ENCODE measurements around the gene TAS2R7.
"Not testable (repeated sequence)": the region's sequence is repeated elsewhere in the genome, so short reads cannot be mapped to it uniquely, and the experiment has no call there.

TAS2R7 gene, protein sequence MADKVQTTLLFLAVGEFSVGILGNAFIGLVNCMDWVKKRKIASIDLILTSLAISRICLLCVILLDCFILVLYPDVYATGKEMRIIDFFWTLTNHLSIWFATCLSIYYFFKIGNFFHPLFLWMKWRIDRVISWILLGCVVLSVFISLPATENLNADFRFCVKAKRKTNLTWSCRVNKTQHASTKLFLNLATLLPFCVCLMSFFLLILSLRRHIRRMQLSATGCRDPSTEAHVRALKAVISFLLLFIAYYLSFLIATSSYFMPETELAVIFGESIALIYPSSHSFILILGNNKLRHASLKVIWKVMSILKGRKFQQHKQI

DNA sequence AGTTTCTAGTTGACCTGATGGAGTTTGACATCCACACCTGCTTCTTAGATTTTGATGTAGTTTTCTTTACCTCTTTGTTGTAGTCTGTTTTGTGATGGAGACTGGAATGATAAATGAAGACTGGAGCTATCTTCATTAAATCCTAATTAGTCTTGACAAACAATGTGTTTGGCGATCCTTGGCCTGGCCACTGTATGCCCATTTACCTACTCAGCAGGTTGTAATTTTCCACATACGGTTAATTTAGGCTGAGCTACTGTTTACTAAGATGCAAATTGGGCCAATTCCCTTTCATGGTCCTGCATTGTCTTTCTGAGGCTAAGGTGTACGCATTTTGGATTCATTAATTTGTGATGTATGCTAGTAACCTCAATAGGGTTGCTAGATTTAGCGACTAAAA, at the start of gene TAS2R7:
Gene TAS2R7 (minus strand): TSS at position 41 of the 400 bp plus-strand sequence. CDS start 57 bp downstream, outside the sequence.
- DNase-seq = no peak

- no peak for DNase-seq
These were observed 48.9 kb upstream of the TAS2R7 start for GRCh38 chr12:10851243-10851858.

DNA sequence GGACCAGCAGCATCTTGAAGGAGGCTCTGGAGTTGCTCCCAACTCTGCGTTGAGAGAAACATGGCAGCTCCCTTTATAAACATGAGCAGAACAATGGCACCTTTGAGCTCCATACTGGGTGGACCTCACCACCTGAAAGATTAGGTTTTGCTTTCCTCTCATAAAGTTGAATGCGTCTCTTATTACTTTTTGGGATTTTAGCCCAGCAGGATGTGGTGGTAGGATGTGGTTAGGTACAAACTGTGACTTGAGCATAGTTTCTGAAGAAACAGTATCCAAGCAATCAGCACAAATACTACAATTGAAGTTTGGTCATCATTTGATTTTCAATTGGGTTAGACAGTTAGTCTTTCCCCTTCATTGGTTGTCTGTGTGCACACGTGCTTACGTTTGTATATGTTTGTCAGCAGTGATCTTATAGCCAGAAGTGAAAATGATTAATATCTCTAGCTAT, 47.0 kb upstream of the TAS2R7 start, which contains the start of gene PRR4:
Gene PRR4 (minus strand): TSS at position 51 of the 454 bp plus-strand sequence. CDS start 38 bp downstream, at position 13.
- no peak for DNase-seq

DNA sequence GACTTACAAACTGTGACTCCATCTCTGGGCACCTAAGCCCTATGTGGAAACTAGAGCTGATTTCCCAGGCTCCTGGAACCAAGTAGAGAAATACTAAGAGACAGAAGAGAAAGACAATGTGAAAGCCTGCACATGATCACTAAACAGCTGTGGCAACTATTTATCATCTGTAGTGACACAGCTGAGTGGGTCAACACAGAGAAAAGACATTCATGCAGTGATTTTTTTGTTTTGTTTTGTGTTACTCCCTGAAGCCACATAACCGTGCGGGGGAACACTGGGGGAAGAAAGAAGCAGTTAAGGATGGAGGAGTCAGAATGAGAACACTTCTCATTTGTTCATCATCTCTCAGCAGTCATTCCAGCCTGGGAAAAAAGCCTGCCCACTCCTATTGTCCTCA, 45.3 kb upstream of the TAS2R7 start:
- DNase-seq = no peak

- no peak for DNase-seq
These were observed 40.4 kb upstream of the TAS2R7 start for GRCh38 chr12:10842862-10843261.

DNA sequence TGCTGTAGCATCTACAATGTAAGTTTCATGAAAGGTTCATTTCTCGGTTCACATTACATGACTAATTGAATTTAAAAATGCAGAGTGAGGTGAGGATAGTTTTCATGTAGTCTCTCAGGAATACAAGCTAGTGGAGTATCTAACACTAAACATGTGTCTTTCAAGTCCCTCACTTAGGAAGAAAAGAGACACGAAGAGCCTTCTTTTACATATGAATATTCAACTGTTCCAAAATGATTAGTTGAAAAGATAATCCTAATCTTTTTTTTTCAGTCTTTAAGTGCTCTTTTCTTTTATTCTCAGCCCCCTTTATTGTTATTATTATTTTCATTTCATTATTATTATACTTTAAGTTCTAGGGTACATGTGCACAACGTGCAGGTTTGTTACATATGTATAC, 36.0 kb upstream of the TAS2R7 start:
- DNase-seq = no peak

DNA sequence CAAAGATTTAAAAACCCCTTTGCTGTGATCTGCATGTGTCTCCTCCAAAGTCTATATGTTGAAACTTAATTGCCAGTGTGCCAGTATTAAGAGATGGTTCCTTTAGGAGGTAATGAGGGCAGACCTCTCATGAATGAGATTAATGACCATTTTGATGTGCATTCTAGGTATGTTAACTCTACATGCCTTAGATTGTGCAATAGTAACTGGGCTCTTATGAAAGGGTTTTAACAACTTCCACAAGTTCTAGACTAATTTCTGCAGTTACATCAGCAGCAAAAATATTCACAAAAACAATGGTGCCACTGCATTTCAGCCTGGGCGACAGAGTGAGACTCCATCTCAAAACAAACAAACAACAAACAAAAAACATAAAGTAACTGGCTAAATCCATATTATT, 27.6 kb upstream of the TAS2R7 start:
- no peak for DNase-seq

- DNase-seq = no peak
These were observed 23.8 kb upstream of the TAS2R7 start, which contains the start of gene TAS2R10 for GRCh38 chr12:10826258-10826657. Gene TAS2R10, minus strand, starts transcription at chr12:10826358. Its CDS starts 89 bp downstream, at chr12:10826269.

DNA sequence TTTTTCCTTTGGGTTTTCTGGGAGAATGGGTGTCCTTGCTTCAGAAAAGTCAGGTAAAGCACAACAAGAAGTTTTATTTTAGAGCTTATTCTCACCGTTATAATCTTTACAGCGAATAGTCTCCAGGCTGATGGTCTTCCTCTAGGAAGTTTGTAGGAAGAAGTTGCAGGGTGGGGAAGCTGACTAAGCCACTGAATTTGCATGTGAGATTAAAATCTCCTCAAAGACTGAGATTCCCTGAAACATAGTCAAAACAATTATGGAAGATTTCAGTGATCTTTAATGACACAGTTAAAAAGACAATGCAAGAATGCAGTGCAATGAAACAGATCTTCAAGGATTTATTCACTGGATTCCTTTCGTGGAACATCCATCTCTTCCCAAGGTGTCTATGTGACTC, 22.5 kb upstream of the TAS2R7 start:
- no peak for DNase-seq

DNA sequence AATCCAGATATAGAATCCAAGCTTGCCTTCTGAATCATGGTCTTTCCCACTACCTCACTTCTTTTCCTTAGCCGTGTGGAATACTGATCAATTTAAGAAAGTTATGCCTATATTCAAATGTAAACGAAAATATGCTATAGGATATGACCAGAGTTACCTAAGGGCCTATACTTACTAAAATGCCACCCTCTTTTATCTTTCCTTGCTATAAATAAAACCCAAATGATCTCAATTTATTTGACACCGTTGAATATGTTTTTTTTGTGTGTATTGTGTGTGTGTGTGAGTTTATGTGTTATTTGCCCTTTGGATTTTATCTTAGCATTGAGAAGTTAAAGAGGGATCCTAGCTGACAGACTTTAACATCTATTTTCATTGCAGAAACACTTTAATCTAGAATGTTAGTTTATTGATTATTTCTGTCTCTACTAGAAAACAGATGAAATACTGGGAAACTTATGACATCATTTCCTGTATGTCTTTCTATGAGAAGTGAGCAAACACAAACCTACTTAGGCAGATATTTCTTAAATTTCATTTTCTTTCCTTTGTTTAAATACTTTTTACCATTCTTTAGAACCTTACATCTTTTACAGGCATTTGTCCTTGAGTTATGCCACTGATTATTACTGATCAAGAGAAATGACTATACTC, 9.6 kb upstream of the TAS2R7 start:
- DNase-seq = no peak

DNA sequence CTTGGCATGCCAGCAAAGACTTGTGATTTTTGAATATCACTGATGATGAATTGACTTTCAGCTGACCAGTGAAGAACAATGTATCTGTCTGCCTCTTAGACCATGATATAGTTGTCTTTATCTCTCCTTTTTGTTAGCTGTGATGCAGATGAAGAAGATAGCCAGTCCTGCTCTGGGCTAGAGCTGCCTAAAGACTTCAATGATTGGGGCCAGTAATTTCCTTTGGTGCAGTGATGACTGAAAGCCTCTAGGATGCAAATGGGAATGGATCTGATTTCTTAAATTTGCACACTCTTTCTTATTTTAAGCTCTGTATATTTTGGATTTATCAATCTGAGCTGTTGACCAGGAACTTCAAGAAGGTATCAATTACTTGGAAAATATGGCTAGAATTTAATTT, 7.6 kb upstream of the TAS2R7 start, which contains the start of gene TAS2R9:
Gene TAS2R9 (minus strand): TSS at position 101 of the 400 bp plus-strand sequence. CDS start 93 bp downstream, at position 8.
- no peak for DNase-seq

GRCh38 chr12:10807186-10807585, 4.8 kb upstream of the TAS2R7 start, which contains the start of gene TAS2R8:
Gene TAS2R8, minus strand, starts transcription at chr12:10807286. Its CDS starts 306 bp downstream, at chr12:10806980.
- no peak for DNase-seq

DNA sequence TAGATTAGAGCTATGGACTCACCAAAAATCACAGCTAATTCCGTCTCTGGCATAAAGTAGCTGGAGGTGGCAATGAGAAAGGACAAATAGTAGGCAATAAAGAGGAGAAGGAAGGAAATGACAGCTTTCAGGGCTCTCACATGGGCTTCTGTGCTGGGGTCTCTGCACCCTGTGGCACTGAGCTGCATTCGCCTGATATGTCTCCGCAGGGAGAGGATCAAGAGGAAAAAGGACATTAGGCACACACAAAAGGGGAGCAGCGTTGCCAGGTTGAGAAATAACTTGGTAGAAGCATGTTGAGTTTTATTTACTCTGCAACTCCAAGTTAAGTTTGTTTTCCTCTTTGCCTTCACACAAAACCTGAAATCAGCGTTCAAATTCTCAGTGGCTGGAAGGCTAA, 686 bp downstream of the TAS2R7 start:
- DNase-seq = no peak

- DNase-seq = no peak
These were observed 8.2 kb downstream of the TAS2R7 start for GRCh38 chr12:10794222-10794621.

- not testable (repeated sequence) for DNase-seq
These were observed 10.7 kb downstream of the TAS2R7 start for GRCh38 chr12:10791769-10792168.

- no peak for DNase-seq
These were observed 19.2 kb downstream of the TAS2R7 start for GRCh38 chr12:10783252-10783651.

DNA sequence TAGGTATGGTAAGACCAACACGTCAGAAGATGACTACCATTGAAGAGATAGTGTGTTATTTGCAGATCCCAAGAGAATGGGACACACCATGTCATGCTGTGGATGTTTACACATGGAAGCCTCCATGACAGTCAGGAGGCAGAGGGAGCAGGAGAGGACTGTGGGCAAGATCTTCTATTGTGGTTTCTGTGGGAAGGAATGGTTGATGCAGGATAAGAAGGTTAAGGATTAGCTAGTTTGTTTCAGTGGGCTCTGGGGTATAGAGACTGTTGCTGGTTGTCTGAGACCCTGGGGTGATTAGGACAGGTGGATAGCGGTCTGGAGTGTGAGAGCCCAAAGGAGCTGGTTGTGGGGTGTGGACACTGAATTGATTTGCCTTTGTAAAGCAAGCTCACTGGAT, 23.3 kb downstream of the TAS2R7 start:
- no peak for DNase-seq

DNA sequence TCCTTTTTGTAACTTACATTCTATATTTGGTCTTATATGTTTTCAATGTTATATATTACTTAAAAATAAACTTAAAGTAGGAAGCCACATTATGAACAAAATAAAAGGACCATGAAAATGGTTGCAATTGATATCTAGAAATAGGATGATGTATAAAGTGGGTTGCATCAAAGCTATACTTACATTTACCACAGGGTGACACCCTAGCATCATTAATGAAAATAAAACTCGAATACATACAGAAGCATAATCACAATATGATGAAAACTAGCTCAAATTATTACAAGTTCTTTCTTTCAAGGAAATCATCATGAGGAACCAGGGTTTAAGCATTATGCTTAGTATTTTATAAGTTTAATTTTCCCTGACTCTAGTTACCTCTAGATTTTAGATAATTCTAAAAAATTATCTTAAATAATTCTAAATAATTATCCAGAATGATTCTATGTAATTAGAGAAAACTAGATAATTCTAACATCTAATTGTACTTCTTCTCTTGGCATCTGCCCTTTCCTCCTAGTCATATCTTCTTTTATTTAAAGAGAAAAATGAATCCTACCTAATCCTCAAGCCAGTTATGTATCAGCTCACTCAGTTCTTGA, 31.2 kb downstream of the TAS2R7 start:
- DNase-seq = no peak

DNA sequence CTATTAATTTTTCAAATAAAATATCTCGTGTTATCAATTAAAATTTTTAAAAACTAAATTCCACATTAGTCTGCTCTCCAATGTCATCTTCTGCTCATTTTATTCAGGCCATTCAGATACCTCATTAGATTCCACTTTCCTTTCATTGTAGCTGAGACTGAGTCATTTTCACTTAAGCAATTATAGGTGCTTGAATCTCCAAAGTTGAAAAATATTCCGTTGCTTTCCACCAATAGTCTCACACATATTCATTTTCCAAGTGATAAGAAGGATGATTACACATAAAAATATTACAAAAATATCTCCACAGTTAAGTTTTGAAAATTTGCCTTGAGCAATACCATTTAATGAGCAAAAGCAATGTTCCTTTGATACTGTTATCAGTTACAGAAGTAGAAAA, 42.8 kb downstream of the TAS2R7 start:
- no peak for DNase-seq

DNA sequence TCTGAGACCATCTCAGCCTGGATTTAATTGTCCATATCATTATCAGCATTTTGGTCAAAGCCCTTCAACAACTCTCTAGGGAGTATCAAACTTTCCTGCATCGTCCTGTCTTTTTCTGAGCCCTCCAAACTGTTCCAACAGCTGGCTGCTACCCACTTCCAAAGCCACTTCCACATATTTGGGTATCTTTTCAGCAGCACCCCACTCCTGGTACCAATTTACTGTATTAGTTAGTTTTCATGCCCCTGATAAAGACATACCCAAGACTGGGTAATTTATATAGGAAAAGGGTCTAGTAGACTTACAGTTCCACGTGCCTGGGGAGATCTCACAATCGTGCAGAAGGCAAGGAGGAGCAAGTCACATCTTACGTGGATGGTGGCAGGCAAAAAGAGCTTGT, 46.2 kb downstream of the TAS2R7 start:
- no peak for DNase-seq

- no peak for DNase-seq
These were observed 49.4 kb downstream of the TAS2R7 start for GRCh38 chr12:10753059-10753458.
